ENCODE results near the gene DUS1L.

DUS1L gene

GRCh38 chr17:82076018-82076784, 10.6 kb upstream of the DUS1L start:
- no peak for DNase-seq

GRCh38 chr17:82073446-82073845, 7.8 kb upstream of the DUS1L start:
- DNase-seq, result no peak

GRCh38 chr17:82072827-82073226, 7.2 kb upstream of the DUS1L start:
- DNase-seq, result no peak

GRCh38 chr17:82070611-82071010, 5.0 kb upstream of the DUS1L start:
- no peak for DNase-seq

GRCh38 chr17:82065193-82065637, 389 bp downstream of the DUS1L start:
- no peak for DNase-seq

GRCh38 chr17:82064433-82065192, 991 bp downstream of the DUS1L start:
- no peak for DNase-seq

- no peak for DNase-seq
These were observed 1.9 kb downstream of the DUS1L start for GRCh38 chr17:82063424-82064415.

GRCh38 chr17:82062984-82063368, 2.6 kb downstream of the DUS1L start:
- no peak for DNase-seq

- DNase-seq, result no peak
These were observed 3.3 kb downstream of the DUS1L start for GRCh38 chr17:82062076-82062983.

GRCh38 chr17:82061047-82061925, 4.3 kb downstream of the DUS1L start:
- DNase-seq, result no peak

GRCh38 chr17:82060614-82061013, 5.0 kb downstream of the DUS1L start:
- DNase-seq, result no peak

- no peak for DNase-seq
These were observed 5.6 kb downstream of the DUS1L start for GRCh38 chr17:82060001-82060380.

- no peak for DNase-seq
These were observed 6.2 kb downstream of the DUS1L start for GRCh38 chr17:82059272-82060000.

GRCh38 chr17:82058855-82059249, 6.8 kb downstream of the DUS1L start:
- DNase-seq, result no peak

- DNase-seq, result no peak
These were observed 7.3 kb downstream of the DUS1L start for GRCh38 chr17:82058230-82058854.

GRCh38 chr17:82056729-82057621, 8.6 kb downstream of the DUS1L start:
- DNase-seq, result no peak

- no peak for DNase-seq
These were observed 9.5 kb downstream of the DUS1L start for GRCh38 chr17:82055965-82056728.

Measured in amniotic stem cell (primary cell).